ENCODE results near the gene FAM107B.

Gene FAM107B

DNA sequence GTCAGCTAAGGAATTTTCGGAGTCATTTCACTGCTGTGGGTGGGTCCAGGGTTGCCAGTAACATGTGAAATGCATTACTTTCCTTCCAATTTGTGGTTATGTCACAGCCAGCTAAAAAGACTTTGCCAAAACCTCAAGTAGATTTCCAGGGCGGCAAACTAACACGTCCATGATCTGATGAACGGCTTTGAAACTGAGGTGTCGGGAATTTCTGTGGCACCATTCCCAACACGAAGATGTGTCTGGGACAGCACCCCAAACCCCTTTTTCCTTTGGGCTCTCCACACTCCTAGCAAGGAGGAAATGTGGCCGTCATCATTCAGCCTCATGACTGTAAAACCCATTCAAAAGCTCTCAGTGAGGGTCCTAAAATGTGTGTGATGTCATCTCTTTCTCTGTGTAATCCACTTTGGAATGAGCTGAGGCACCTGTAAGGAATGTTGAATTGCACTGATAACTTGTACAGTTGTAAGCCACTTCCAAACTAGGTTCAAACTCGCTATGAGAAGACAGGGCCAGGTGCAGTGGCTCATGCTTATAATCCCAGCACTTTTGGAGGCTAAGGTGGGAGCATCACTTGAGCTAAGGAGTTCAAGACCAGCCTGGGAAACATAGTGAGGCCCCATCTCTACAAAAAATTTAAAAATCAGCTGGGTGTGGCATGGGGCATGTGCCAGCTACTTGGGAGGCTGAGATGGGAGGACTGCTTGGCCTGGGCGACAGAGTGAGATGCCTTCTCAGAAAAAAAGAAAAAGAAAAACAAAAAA, 297.9 kb downstream of the FAM107B start:
- DNase-seq, result no peak

DNA sequence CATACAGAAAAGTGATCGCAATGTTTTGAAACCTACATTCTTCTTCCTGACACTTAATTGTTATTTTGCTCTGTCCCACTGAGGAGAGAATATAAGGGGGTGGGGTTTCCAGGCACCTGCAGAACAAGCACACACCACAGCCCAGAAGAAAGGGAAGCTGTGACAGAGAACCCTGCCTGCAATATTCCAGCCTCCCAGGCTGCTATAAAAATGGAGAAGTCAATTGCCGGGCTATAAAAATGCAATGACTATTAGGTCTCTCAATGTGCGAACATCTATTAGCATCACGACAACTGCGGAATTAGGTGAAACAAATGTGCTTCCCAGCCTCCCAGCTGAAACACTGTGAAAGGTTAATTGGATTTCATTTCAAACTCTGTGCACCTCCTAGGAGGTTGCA, 298.7 kb downstream of the FAM107B start:
- DNase-seq, result no peak

DNA sequence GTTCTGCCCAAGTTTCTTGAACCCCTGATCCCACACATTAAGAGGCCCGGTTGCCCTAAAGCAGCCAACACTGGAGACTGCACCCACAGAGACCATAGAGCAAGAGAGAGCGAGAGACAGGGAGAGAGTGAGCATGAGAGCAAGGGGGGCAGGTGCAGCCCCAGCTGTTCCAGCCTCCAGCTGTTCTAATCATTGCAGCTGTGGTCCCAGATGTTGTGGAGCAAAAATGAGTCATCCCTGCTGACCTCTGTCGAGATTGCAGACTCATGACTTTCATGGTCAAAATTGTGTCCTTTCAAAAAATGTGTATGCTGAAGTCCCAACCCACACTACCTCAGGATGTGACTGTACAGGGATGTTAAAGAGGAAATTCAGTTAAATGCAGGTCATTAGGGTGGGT, 300.0 kb downstream of the FAM107B start:
- DNase-seq, result no peak

DNA sequence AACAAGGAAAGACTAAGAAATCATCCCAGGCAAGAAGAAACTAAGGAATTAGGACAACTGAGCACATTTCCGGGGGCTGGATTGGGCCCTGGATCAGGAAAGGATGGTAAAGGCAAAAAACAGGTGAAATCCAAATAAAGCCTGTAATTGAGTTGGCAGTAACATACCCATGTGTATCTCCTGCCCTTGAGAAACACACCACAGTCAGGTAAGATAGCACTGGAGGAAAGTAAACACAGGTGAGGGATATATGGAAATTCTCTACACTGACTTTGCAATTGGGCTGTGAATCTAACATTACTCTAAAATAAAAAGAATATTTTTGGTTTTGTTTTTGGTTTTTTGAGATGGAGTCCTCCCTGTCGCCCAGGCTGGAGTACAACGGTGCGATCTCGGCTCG, 303.8 kb downstream of the FAM107B start:
- no peak for DNase-seq

DNA sequence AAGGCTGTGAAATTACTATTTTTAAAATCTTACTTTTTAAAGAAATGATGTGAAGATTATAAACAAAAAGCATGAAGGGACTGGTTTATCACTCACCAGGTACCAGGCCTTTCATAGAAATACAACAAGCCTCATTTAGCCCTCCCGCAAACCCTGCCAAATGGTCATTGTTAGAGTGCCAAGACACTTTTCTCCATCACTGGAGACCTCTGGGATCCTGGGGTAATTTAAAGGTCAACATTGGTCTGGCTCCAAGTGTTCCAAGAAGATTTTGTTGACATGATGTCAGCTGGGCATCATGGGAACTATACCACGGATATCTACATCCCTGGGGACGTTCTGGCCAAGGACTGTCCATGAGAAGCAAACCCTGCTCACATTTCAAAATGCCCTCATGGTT, 306.0 kb downstream of the FAM107B start:
- no peak for DNase-seq
